ENCODE data around the gene AHNAK2.

GRCh38 chr14:104975481-104976197, 2.5 kb downstream of the AHNAK2 start:
- TF ChIP-seq EP300 (IDR thresholded peaks at IDR 0.05) (no peak), CTCF (IDR thresholded peaks at IDR 0.05) (no peak), POLR2A (IDR thresholded peaks at IDR 0.05) (no peak)

Data from upper lobe of left lung (tissue), 4 donors.